ENCODE data around the gene FUT2. TPM values are rescaled to one million over a fixed set of nuclear protein-coding genes. Genes with fewer than 3 reads are reported as not detected.

FUT2 gene
- total and polyA plus RNA-seq, 3 donors from 2014 or later, result 0.12 to 0.47 (median 0.20) TPM

DNA sequence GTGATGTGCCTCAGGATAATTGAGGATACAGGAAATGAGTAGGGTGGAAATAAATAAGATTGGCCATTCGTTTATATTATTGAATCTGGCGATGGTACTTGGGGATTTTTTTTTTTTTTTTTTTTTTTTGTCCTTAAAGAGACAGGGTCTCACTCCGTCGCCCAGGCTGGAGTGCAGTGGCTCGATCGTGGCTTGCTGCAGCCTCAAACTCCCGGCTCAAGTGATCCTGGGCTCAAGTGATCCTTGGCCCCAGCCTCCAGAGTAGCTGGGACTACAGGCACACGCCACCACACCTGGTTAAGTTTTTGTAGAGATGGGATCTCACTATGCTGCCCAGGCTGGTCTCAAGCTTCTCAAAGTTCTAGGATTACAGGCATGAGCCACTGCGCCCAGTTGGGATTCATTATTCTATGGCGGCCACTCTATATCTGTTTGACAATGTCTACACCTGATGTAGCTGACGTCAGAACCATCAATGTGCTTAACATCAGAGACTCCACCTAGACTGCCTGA lies 26.5 kb downstream of the FUT2 start:
- intact Hi-C loops (cut with DNase I; ENCODE audit: low total_unique reads), result no loop called here
- no peak for TF ChIP-seq POLR2A (IDR thresholded peaks at IDR 0.05)
- TF ChIP-seq, protein P1, sequence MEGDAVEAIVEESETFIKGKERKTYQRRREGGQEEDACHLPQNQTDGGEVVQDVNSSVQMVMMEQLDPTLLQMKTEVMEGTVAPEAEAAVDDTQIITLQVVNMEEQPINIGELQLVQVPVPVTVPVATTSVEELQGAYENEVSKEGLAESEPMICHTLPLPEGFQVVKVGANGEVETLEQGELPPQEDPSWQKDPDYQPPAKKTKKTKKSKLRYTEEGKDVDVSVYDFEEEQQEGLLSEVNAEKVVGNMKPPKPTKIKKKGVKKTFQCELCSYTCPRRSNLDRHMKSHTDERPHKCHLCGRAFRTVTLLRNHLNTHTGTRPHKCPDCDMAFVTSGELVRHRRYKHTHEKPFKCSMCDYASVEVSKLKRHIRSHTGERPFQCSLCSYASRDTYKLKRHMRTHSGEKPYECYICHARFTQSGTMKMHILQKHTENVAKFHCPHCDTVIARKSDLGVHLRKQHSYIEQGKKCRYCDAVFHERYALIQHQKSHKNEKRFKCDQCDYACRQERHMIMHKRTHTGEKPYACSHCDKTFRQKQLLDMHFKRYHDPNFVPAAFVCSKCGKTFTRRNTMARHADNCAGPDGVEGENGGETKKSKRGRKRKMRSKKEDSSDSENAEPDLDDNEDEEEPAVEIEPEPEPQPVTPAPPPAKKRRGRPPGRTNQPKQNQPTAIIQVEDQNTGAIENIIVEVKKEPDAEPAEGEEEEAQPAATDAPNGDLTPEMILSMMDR (IDR thresholded peaks at IDR 0.05), result no peak
- Histone ChIP-seq H3K36me3 (ENCODE audit: low read depth, missing control alignments) (no peaks in the 10 kb centered on the region), H3K27me3 (no peaks in the 10 kb centered on the region), H3K4me1 (peaks cover 36% of the 10 kb centered on the region), H3K9me3 (no peaks in the 10 kb centered on the region), H3K27ac (no peak overlapping the region), H3K4me3 (no peak overlapping the region)
- no peak for DNase-seq
- 74 to 83% methylated on average over 11 of the region's 11 CpGs for WGBS, 2 donors

DNA sequence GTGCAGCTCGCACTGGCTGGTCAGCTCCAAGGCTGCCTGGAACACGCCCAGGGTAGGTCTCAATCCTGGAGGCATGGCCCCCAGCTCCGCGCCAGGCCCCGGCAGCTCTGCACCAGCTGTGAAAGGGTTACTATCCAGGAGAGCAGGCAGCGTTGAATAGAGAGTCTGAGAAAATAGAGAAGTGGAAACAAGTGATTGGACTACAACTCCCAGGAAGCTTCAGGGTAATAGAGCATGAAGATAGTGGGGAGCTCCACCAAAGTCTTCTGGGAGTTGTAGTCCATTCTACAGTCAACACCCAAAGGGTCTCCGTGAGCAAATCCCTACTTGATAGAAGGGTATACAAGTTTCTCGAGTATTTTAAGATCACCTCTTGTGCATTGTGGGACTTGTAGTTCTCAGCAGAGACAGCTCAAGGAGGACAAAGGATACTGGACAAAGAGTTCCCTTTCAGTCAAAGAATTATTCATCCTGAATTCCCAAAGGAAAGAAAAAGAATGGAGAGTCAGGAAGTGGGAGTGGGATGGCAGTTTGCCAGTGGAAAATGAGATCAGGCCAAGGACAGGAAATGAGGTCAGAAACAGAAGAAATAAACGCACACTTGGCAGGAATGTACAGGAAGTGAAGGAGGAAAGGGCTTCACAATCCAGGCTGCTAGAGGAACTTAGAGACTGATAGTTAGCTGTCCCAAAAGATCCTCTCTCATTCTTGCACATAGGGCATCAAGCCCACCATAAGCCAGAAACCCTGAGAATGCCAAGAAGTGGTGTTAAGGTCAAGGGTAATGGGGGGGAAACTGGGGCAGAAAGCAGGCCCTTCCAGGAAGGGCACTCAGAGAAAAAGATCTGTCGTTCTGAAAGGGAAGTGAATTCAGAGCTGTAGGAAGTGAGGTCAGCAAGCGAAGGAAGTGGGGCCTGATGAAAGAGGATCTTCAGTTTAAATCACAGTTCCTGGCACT lies 29.3 kb downstream of the FUT2 start:
- intact Hi-C loops (cut with DNase I; ENCODE audit: low total_unique reads), result no loop called here

DNA sequence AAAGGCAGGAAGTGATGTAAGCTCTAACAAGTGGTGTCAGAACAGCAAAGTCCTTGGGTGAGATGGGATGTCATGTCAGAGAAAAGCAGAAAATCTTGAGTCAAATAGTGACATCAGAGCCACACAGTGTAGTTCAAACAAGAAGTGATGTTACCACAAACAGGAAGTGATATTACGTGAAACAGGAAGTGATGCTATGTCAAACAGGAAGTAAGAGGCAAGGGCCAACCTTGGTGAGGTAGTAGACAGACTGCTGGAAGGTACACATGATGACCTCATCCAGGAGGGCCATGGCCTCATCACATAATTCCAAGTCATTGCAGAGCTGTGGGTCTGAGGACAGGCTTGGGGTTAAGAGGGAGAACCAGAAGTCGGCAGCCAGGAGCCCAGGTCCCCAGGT lies 30.8 kb downstream of the FUT2 start:
- TF ChIP-seq POLR2A (IDR thresholded peaks at IDR 0.05), result no peak
- TF ChIP-seq, protein P1 (IDR thresholded peaks at IDR 0.05), result no peak
- no peaks in the 10 kb centered on the region for H3K27me3 ChIP-seq
- DNase-seq, result no peak
- H3K36me3 ChIP-seq (ENCODE audit: low read depth, missing control alignments), result no peaks in the 10 kb centered on the region
- intact Hi-C loops (cut with DNase I; ENCODE audit: low total_unique reads), result no loop called here
- no peaks in the 10 kb centered on the region for H3K9me3 ChIP-seq
- WGBS, 2 donors, result 68 to 79% methylated on average over 1 to 2 of the region's 2 CpGs
- H3K4me3 ChIP-seq, result no peak overlapping the region
- H3K4me1 ChIP-seq, result peaks cover 13% of the 10 kb centered on the region
- peak overlapping the region in 1 of 2 donors; percentile 43 for H3K27ac ChIP-seq

More for the DNA sequence above, 29.3 kb downstream of the FUT2 start:
- peak; percentile 65 for DNase-seq
- Histone ChIP-seq H3K27ac (peak overlapping the region; percentile 53 to 90), H3K27me3 (no peaks in the 10 kb centered on the region), H3K36me3 (ENCODE audit: low read depth, missing control alignments) (no peaks in the 10 kb centered on the region), H3K9me3 (no peaks in the 10 kb centered on the region), H3K4me3 (no peak overlapping the region), H3K4me1 (peaks cover 16% of the 10 kb centered on the region)
- 50 to 59% methylated on average over 11 of the region's 11 CpGs for WGBS, 2 donors
- TF ChIP-seq, protein P1 (IDR thresholded peaks at IDR 0.05), result no peak
- no peak for TF ChIP-seq POLR2A (IDR thresholded peaks at IDR 0.05)

DNA sequence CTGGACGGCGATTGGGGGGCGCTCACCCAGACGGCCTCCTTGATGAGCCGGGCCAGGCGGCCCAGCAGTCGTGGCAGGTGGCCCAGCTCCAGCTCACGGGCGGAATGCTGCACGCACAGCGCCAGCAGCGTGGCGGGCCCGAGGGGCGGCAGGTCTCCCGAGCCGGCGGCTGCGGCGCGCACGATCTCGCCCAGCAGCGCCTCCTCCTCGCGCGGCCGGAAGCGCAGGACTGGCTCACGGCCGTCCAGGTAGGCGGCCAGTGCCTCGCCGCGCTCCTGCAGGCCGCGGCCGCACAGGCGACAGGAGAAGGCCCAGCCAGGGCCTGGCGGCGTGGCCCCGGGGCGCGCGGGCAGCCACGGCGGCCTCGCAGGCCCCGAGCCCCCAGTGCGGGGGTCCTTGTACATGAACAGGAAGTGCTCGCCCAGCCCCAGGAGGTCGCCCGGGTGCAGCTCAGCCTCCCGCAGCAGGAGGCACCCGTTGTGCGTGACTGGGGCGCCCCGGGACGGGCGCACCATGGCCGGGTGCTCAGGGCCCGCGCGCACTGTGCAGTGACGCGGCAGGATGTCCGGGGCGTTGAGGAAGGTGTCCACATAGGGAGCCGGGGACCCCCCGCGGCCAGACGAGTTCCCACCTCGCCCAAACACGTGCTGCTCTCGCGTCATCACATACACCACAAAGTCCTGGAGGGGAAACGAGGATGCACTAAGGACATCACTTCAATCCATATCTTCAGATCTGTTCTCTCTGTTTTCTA lies 33.3 kb downstream of the FUT2 start:
- 32 to 43% methylated on average over 22 to 51 of the region's 77 CpGs for WGBS, 2 donors
- no peak for DNase-seq

More for the DNA sequence above, 33.3 kb downstream of the FUT2 start:
- intact Hi-C loops (cut with DNase I; ENCODE audit: low total_unique reads), result no loop called here
- Histone ChIP-seq H3K27me3 (no peaks in the 10 kb centered on the region), H3K36me3 (ENCODE audit: low read depth, missing control alignments) (no peaks in the 10 kb centered on the region), H3K4me1 (peaks cover 13% of the 10 kb centered on the region), H3K27ac (peak overlapping the region in 1 of 2 donors; percentile 66), H3K4me3 (peak overlapping the region; percentile 26 to 49), H3K9me3 (no peaks in the 10 kb centered on the region)
- TF ChIP-seq POLR2A (IDR thresholded peaks at IDR 0.05), result no peak
- TF ChIP-seq, protein P1 (IDR thresholded peaks at IDR 0.05), result no peak
